HG03025 (cell line): Measurements from ENCODE around the gene QKI.
"Not testable (repeated sequence)": the region's sequence is repeated elsewhere in the genome, so short reads cannot be mapped to it uniquely, and the experiment has no call there.

ENCODE experiments used
- ATAC-seq: cut with Tn5 transposase; IDR thresholded peaks from one replicate; pipeline ENCODE4 v1.9.1; 2021; ENCODE audit warnings: mild to moderate bottlenecking, moderate library complexity; ENCODE audit not compliant: unreplicated experiment, low FRiP score

The QKI gene

GRCh38 chr6:163568275-163568674, 153.8 kb downstream of the QKI start:
- no peak for ATAC-seq

GRCh38 chr6:163570579-163571231, 156.2 kb downstream of the QKI start:
- ATAC-seq = no peak

GRCh38 chr6:163571730-163572129, 157.2 kb downstream of the QKI start:
- no peak for ATAC-seq

GRCh38 chr6:163572612-163573011, 158.1 kb downstream of the QKI start:
- ATAC-seq = no peak

- no peak for ATAC-seq
These were observed 159.1 kb downstream of the QKI start for GRCh38 chr6:163573503-163574179.

- ATAC-seq = no peak
These were observed 161.6 kb downstream of the QKI start for GRCh38 chr6:163576114-163576513.

- ATAC-seq = no peak
These were observed 162.9 kb downstream of the QKI start for GRCh38 chr6:163577404-163577803.

- ATAC-seq = no peak
These were observed 164.8 kb downstream of the QKI start for GRCh38 chr6:163579111-163579879.

GRCh38 chr6:163579880-163580295, 165.4 kb downstream of the QKI start:
- ATAC-seq = no peak

GRCh38 chr6:163580311-163581030, 166.0 kb downstream of the QKI start:
- no peak for ATAC-seq

GRCh38 chr6:163583558-163583957, 169.0 kb downstream of the QKI start:
- no peak for ATAC-seq

- ATAC-seq = no peak
These were observed 171.5 kb downstream of the QKI start for GRCh38 chr6:163585932-163586437.

GRCh38 chr6:163586888-163587287, 172.4 kb downstream of the QKI start:
- no peak for ATAC-seq

GRCh38 chr6:163588220-163588919, 173.9 kb downstream of the QKI start:
- no peak for ATAC-seq

- no peak for ATAC-seq
These were observed 174.9 kb downstream of the QKI start for GRCh38 chr6:163589387-163589786.

GRCh38 chr6:163590132-163590531, 175.6 kb downstream of the QKI start:
- ATAC-seq = not testable (repeated sequence)

GRCh38 chr6:163592872-163593271, 178.4 kb downstream of the QKI start:
- no peak for ATAC-seq

GRCh38 chr6:163596174-163596573, 181.7 kb downstream of the QKI start:
- ATAC-seq = no peak

- no peak for ATAC-seq
These were observed 184.6 kb downstream of the QKI start for GRCh38 chr6:163599136-163599535.

GRCh38 chr6:163599684-163600083, 185.2 kb downstream of the QKI start:
- no peak for ATAC-seq
